KG1 (cell line): Measurements from ENCODE around the gene NSA2.
"Not testable (repeated sequence)": the region's sequence is repeated elsewhere in the genome, so short reads cannot be mapped to it uniquely, and the experiment has no call there.

Source experiments
- DNase-seq: peaks from one replicate; lab custom pipeline; 2025; lab: John Stamatoyannopoulos, UW

NSA2 gene

DNA sequence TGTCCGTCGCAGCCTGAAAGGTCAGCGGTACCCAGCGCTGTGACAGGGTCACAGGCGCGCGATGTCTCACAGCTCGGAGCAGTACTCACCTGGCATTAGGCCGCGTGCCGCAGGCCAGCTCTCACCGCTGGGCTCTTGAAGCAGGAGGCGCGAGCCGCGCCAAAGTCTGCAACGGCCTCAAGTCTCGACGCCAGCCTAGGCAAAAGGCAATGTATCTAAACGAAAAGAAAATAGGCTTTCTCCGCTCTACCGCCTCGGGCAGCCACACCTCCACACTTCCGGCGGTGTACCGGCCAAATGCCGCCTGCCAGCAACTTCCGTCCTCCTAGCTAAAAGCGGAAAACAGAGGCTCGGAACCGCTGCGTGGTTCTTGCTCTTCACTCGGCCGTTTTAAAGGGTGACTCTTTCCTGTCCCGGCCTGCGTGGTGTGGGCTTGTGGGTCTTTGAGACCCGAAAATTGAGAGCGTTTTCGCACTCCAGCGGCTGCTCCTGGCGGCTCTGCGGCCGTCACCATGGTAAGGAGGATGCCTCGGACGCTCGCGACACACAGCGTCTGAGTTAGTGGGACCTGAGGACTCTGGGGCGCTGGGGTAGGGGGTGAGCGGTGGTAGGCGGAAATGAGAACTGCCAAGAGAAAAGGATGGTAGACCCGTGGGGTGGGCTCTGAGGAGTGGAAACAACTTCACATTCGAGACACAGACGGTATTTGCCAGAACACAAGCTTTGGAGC is at the start of gene NSA2, which contains the start of gene GFM2:
Gene NSA2, plus strand, starts transcription at position 401 of the 730 bp plus-strand sequence. Its CDS starts 112 bp downstream, at position 513.
Gene GFM2, minus strand, starts transcription at position 269 of the 730 bp plus-strand sequence. CDS start 3,375 bp downstream, outside the sequence.
- DNase-seq: peak; percentile 98

DNA sequence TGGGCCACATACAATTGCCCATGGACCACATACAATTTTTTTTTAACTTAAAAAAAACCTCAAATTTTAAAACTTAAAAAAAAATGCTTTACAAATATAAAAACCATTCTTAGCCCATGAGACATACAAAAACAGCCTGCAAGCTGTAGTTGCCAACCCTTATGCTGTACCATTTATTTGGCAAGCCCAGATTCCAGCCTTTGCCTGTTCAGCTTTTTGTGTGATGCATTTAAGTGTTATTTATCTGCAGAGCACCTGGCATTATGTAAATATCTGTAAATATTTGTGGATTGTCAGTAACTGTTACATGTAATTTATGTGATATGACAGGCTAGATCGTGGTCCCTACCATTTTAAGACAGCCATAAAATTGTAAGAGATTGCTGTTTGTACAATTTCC is 49.5 kb upstream of the NSA2 start:
- DNase-seq: no peak

DNA sequence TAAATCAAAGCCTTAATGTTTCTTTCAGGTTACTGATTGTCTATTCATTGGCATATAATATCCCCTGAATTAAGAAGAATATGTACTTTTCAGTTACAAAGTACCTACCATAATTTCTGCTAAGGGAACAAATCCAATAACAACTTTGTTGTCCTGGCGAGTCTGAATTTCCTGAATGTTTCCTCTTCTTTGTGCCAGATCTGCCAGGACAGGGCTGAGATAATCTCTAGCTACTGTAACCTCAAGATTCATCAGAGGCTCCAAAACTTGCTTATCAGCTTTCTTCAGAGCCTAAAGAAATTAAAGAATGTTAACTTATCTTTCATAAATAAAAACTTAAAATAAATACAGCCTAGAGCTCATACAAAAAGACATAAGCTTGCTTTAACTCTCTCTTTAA is 44.8 kb upstream of the NSA2 start:
- DNase-seq: no peak

DNA sequence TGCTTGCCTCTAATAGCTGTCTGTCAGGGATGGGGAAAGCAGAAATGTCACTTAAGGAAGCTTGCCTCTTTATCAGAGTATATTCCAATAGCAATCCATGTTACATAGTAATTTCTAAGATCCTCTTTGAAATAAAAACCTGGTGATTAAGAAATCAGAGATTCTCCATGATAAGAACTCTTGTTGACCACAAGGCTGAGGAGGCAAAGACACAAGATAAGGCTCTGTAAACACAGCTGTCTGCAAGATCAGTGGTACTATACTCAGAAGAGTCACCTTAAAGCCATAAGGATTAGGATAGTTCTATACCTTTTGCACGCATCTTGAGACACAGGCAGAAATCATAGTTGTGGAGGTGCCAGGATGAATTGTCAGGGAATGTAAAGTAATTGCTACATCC is 41.7 kb upstream of the NSA2 start:
- no peak for DNase-seq

DNA sequence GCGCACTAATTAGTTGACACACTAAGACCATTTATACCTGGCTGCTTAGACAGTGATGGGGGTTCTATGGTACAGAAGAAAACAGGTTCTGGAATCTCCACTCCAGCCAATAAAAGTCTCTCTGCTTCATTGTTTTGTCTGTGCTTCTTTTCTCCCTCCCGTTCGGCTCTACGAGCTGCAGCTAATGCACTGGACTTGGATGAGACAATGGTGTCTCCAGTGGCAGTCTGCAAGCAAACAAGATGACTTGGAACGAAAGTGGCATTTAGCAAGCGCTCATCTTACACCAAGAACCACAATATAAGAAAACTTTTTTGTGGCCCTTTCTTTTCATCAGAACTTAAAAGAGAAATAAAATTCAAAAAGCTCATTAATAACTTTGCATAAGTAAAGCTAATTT is 30.3 kb upstream of the NSA2 start:
- no peak for DNase-seq

DNA sequence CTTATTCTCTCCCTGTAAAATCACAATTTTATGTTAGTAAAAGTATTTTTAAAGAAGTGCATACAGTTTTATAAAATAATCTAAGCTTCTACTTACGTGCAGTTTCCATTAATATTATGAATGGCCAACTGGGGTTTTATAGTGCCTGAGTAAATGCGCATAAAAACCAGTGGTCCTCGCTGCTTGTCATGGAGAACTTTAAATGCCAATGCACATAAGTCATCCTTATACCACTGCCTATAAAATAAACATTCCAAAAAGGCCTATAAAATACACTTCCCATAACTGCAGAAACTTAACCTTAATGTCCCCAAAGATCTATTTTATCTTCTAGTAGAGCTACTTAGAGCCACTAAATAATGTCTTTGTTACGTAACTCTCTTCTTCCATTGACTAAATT is 28.6 kb upstream of the NSA2 start:
- DNase-seq: no peak

DNA sequence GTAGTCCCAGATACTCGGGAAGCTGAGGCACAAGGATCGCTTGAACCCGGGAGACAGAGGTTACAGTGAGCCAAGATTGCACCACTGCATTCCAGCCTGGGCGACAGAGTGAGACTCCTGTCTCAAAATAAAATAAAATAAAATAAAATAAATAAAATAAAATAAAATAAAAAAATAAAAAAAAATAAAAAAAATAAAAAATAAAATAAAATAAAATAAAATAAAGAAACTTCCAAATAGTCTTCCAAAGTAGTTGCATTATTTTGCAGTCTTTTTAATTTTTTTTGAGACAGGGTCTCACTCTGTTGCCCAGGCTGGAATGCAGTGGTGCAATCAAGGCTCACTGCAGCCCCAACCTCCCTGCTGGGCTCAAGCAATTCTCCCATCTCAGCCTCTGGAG is 18.3 kb upstream of the NSA2 start:
- not testable (repeated sequence) for DNase-seq

DNA sequence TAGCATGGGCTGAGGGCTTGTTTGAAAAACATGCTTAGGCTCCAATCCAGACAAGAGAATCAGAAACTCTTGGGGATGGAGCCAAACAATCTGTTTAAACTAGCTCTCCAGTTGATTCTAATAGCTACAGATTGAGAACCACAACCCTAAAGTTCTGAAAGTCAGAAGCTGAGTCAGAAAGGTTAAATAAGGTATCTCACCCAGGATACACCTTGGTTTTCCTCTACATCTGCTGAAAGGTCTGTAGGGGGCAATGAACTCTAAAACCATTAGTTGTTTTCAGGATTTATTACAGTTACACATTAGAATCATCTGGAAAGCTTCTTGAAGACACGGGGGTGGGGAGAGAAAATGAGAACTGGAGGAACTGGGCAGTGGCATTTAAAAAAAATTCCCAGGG is 5.8 kb upstream of the NSA2 start:
- no peak for DNase-seq

DNA sequence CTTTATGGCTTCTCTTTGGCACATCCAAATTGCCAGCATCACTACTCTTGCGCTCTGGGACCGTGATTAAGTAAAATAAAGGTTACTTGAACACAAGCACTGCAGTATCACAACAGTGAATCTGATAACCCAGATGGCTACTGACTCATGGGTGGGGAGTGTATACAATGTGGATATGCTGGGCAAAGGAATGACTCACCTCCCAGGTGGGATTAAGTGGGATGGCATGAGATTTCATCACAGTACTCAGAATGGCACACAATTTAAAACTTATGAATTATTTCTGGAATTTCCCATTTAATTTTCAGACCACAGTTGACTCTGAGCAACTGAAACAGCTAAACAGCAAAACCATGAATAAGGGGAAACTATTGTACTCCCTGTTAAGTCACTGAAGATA is 4.5 kb upstream of the NSA2 start:
- no peak for DNase-seq

DNA sequence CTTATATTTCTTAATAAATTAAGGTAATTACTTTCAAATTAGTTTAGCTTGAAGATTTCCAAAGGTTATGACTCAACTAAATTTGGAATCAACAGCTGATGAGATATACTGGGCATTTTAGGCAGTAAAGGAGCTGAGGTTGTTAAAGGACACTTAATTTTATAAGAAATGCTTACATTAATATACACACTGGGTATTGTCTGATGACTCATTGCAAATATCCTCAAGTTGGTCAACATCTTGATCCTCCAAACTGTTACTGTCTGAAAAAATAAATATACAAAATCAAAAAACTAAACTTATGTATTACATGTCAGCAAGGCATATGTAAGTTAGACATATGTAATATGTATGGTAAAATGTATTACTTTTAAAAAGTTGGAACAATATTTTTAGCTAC is 3.5 kb upstream of the NSA2 start:
- no peak for DNase-seq

DNA sequence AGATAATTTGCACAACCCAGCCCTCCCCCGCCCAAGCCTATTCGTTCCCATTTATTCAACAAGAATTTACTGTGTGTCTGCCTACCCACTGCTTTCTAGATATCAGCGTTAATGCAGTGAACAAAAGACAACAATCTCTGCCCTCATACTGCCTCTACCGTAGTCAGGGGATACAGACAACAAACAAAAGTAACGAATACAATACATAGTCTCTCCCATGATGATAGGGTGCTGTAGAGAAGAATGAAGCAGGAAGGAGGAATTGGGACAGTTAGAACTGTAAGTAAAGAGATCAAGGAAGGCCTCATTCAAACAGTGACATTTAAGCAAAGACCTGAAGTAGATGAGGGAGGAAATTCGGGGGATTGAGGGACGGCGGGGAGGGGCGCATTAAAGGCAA is 1.8 kb upstream of the NSA2 start:
- no peak for DNase-seq

DNA sequence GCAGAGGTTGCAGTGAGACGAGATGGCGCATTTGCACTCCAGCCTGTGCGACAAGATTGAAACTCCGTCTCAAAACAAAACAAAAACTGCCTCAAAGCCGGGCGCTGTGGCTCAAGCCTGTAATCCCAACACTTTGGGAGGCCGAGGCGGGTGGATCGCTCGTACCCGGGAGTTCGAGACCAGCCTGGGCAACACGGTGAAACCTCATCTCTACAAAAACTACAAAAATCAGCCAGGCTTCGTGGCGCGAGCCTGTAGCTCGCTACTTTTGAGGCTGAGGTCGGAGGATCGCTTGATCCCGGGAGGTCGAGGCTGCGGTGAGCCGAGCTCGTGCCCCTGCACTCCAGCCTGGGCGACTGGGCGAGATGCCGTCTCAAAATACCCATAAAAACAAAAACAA is 1.1 kb upstream of the NSA2 start:
- DNase-seq: no peak

DNA sequence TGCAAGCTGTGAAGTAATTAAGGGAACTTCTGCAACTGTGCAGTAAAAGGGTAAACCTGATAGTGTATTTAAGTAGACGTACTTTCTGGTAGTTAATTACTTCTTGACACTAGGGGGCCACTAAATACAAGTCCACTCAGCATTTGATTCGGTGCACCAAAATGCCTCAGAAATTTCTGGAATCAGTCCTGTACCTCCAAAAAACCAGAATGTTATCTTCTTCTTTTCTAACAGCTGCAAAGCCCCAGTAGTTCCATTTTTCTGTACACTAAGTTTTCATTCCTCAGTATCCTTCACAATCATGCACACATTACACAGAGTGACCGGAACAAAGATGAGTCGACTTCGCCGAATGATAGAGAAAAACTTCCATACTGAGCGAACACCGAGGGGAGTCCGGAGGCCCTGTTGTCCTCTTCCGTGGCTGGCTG is 616 bp upstream of the NSA2 start:
- DNase-seq: peak; percentile 40

DNA sequence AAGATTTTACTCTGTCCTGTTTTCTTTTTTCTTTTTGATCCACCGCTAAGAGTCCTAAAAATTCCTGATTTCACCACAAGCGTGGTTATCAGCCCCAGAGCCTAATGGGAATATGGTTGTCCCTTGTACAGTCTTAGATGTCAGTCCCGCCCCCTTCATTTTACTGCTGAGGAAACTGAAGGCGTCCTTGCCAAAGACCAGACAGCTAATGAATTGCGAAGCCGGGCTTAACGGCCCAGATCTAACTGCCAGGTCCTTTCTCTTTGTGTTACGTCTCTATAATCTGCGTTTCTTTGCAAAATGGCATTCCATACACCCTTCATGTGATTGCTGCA is 497 bp downstream of the NSA2 start:
- DNase-seq: no peak

DNA sequence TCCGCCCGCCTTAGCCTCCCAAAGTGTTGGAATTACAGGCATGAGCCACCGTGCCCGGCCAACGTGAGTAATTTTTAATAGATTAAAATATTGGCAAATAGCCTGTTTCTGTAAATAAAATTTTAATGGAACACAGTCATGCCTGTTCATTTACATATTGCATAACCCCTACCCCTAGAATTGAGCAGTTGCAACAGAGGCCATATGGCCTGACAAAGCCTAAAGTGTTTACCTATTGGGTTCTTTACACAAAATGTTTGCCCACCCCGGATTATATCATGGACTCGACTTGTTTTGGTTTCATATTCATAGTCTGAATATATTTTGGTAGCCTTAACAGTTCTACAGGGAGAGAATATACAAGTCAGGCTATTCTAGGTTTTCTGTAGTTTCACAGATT is 5.3 kb downstream of the NSA2 start:
- DNase-seq: no peak

DNA sequence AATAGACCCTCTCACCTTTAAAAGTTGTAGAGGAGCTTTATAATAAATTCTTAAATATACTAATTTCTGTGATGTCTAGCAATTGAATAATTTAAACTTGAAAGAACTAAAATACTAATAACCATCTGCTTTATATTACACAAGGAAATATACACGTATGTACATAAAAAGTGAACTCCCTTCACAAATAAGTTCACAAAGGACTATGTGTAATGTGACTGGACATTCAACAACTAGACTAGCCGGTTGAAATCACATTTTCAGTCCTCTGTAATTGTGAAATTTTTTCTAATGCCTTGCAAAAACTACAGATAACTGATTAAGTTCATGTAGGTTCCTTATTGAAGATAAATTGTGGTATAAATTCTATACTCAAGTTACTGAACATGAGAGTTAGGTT is 11.6 kb downstream of the NSA2 start:
- no peak for DNase-seq

DNA sequence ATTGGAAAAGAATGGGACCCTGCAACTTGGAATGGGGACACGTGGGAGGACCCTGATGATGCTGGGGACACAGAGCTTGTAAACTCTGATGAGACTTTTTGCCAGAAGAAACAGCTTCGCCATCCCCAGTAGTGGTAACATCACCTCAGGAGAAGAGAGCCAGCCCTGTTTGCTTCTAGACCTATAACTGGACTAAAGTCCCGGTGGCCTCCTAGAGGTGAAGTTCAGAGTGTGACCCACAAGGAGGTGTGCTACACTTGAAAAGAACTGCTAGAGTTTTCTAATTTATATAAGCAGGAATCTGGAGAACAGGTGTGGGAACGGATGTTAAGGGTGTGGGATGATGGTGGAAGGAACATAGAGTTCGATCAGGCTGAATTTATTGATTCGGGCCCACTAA is 19.8 kb downstream of the NSA2 start:
- DNase-seq: no peak

DNA sequence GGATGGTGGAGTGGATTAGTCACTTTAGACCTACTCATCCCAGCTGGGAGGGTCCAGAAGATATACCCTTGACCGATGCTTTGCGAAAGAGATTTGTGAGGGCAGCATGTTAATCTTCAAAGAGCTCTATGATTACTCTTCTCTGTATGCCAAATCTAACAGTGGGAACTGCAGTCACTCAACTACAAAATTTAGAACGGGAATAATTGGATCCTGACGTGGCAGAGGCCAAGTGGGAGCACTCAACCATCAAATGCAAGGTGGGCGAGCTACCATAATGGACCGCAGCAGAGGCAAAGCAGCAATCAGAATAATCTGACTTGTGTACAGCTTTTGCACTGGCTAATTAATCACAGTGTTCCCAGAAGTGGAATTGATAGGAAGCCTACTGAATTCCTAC is 20.4 kb downstream of the NSA2 start:
- DNase-seq: no peak

DNA sequence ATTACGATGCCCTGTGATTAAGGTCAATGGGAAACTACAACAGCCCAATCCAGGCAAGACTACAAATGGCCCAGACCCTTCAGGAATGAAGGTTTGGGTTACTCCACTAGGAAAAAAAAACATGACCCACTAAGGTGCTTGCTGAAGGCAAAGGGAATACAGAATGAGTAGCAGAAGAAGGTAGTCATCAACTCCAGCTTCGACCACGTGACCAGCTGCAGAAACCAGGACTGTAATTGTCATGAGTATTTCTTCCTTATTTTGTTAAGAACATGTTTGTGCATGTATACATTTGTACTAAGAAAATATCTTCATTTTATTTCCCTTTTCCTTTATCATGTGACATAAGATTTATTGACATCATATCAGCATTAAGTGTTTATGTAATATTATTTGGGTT is 24.6 kb downstream of the NSA2 start:
- not testable (repeated sequence) for DNase-seq

DNA sequence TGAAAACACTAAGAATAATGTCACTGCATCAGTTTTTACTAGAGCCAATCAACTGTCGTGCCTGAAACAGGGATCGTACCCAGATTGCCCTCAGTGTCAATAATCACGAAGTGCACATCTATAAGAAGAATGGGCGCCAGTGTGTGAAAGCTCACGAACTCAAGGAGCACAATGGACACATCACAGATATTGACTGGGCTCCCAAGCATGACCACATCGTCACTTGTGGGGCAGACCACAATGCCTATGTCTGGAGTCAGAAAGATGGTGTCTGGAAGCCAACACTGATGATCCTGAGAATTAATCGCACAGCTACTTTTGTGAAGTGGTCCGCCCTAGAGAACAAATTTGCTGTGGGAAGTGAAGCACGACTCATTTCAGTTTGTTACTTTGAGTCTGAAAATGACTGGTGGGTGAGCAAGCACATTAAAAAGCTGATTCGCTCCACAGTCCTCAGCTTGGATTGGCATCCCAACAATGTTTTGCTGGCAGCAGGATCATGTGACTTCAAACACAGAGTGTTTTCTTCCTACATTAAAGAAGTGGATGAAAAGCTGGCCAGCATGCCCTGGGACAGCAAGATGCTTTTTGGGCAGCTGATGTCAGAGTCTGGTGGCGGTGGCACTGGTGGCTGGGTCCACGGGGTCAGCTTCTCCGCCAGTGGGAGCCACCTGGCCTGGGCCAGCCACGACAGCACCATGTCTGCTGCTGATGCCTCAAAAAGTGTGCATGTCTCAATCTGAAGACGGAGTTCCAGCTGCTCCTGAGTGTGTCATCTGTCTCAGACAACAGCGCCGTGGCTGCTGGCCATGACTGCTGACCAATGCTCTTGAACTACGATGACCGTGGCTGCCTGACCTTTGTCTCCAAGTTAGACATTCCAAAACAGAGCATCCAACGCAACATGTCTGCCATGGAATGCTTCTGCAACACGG is 32.2 kb downstream of the NSA2 start:
- no peak for DNase-seq

DNA sequence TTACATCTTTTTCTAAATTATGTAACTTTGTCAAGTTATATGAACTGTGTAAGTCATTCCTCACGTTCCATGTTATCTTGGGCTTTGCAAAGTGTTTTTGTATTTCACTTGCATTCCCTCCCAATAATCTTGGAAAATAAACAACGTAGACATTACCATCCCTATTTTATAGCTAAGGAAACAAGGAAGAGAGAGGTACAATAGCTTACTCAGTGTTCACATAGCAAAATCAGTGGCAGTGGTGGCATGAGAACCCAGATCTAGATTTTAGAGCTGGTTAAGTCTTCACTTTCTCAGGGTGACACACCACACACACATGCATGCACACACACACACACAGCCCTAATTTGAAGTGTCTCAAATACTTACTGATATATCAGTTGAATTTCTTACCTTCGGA is 34.1 kb downstream of the NSA2 start:
- no peak for DNase-seq

DNA sequence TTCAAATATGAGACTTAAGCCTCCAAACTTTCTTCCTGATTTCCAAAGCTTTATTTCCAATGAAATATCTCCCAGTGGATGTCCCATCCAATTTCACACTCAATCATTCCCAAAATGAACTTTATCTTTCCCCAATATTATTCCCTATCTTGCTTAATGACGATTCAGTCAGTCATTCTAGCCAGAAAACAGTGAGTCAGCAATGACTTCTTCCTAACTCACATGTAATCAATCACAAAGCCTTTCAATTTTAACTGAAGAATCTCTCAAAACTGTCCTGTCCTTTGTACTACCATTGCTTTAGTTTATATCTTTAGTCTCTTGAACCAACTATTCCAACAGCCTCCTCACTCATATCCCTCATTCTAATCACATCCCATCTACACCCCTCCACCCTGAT is 34.9 kb downstream of the NSA2 start:
- no peak for DNase-seq

DNA sequence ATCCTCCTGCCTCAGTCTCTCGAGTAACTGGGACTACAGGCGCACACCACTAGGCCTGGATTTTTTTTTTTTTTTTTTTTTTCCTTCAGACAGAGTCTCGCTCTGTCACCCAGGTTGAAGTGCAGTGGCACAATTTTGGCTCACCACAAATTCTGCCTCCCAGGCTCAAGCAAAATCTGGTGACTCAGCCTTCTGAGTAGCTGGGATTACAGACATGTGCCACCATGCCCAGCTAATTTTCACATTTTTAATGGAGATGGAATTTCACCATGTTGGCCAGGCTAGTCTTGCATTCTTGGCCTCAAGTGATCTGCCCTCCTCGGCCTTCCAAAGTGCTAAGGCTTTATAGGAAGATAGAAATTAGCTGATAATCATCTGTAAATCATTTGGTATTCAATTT is 43.9 kb downstream of the NSA2 start:
- no peak for DNase-seq
